Measurements from ENCODE around the gene SUCLG2. TPM values are rescaled to one million over a fixed set of nuclear protein-coding genes. Genes with fewer than 3 reads are reported as not detected.

Gene SUCLG2
- total and polyA plus RNA-seq, 7 donors, result 63.1 to 289 (median 70.9) TPM

GRCh38 chr3:67377299-67377698 lies 277.1 kb downstream of the SUCLG2 start:
- DNase-seq, result no peak
- Histone ChIP-seq H3K27me3 (no peaks in the 10 kb centered on the region), H3K4me3 (no peak overlapping the region), H3K9me3 (no peaks in the 10 kb centered on the region), H3K27ac (no peak overlapping the region), H3K4me1 (peaks cover 0 to 5% (median 0%) of the 10 kb centered on the region in 4 donors), H3K36me3 (no peaks in the 10 kb centered on the region)
- no peak for TF ChIP-seq EP300 (IDR thresholded peaks at IDR 0.05)
- TF ChIP-seq CTCF (IDR thresholded peaks at IDR 0.05), result no peak
- TF ChIP-seq POLR2A (IDR thresholded peaks at IDR 0.05), result no peak
- no peak for TF ChIP-seq POLR2AphosphoS5 (IDR thresholded peaks at IDR 0.05)
- intact Hi-C loops (cut with DNase I), result no loop called here
- WGBS, 2 donors, result 70 to 89% methylated on average over 3 of the region's 3 CpGs

- TF ChIP-seq POLR2A (IDR thresholded peaks at IDR 0.05), result no peak
- no peak for TF ChIP-seq POLR2AphosphoS5 (IDR thresholded peaks at IDR 0.05)
- no peak for TF ChIP-seq CTCF (IDR thresholded peaks at IDR 0.05)
- no peak for TF ChIP-seq EP300 (IDR thresholded peaks at IDR 0.05)
- no peak for DNase-seq
- Histone ChIP-seq H3K4me3 (no peak overlapping the region), H3K27me3 (no peaks in the 10 kb centered on the region), H3K27ac (no peak overlapping the region), H3K9me3 (no peaks in the 10 kb centered on the region), H3K36me3 (no peaks in the 10 kb centered on the region), H3K4me1 (no peaks in the 10 kb centered on the region)
- 94 to 100% methylated on average over 1 of the region's 1 CpG for WGBS, 2 donors
- intact Hi-C loops (cut with DNase I), result no loop called here
Measured at GRCh38 chr3:67376416-67376815, 278.0 kb downstream of the SUCLG2 start.

- Histone ChIP-seq H3K36me3 (no peaks in the 10 kb centered on the region), H3K27me3 (no peaks in the 10 kb centered on the region), H3K4me3 (no peak overlapping the region), H3K4me1 (no peaks in the 10 kb centered on the region), H3K9me3 (no peaks in the 10 kb centered on the region), H3K27ac (no peak overlapping the region)
- WGBS, 2 donors, result 94% methylated on average over 5 of the region's 5 CpGs
- TF ChIP-seq POLR2AphosphoS5 (IDR thresholded peaks at IDR 0.05) (no peak), CTCF (IDR thresholded peaks at IDR 0.05) (no peak), POLR2A (IDR thresholded peaks at IDR 0.05) (no peak), EP300 (IDR thresholded peaks at IDR 0.05) (no peak)
- no peak for DNase-seq
- intact Hi-C loops (cut with DNase I), result no loop called here
Measured at GRCh38 chr3:67375976-67376375, 278.4 kb downstream of the SUCLG2 start.

- Histone ChIP-seq H3K27ac (no peak overlapping the region), H3K4me1 (no peaks in the 10 kb centered on the region), H3K9me3 (no peaks in the 10 kb centered on the region), H3K36me3 (no peaks in the 10 kb centered on the region), H3K4me3 (no peak overlapping the region), H3K27me3 (no peaks in the 10 kb centered on the region)
- TF ChIP-seq CTCF (IDR thresholded peaks at IDR 0.05) (no peak), POLR2AphosphoS5 (IDR thresholded peaks at IDR 0.05) (no peak), POLR2A (IDR thresholded peaks at IDR 0.05) (no peak), EP300 (IDR thresholded peaks at IDR 0.05) (no peak)
- intact Hi-C loops (cut with DNase I), result no loop called here
- WGBS, 2 donors, result 40 to 70% methylated on average over 4 of the region's 4 CpGs
- no peak for DNase-seq
Measured at GRCh38 chr3:67362686-67363085, 291.7 kb downstream of the SUCLG2 start.

- H3K27me3 ChIP-seq, result no peaks in the 10 kb centered on the region
- H3K36me3 ChIP-seq, result no peaks in the 10 kb centered on the region
- H3K4me3 ChIP-seq, result no peak overlapping the region
- no peak overlapping the region for H3K27ac ChIP-seq
- TF ChIP-seq EP300 (IDR thresholded peaks at IDR 0.05), result no peak
- TF ChIP-seq POLR2A (IDR thresholded peaks at IDR 0.05), result no peak
- no peak for TF ChIP-seq POLR2AphosphoS5 (IDR thresholded peaks at IDR 0.05)
- no peak for TF ChIP-seq CTCF (IDR thresholded peaks at IDR 0.05)
- H3K4me1 ChIP-seq, result no peaks in the 10 kb centered on the region
- no peaks in the 10 kb centered on the region for H3K9me3 ChIP-seq
- intact Hi-C loops (cut with DNase I), result no loop called here
- no peak for DNase-seq
Measured at GRCh38 chr3:67361770-67362169, 292.6 kb downstream of the SUCLG2 start.
